ENCODE measurements around the gene PRKAR1B.

DNA sequence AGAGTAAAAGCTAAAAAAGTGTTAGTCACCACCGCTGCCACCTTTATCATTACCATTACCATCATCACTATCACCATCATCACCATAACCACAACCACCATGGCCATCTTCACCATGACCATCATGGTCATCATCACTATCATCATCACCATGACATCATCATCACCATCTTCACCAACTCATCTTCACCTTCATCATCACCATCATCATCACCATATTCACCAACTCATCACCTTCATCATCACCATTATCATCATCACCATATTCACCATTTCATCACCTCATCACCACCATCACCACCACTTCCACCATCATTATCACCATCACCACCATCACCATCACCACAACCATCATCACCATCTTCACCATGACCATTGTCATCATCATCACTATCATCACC, 161.0 kb downstream of the PRKAR1B start:
- TF ChIP-seq, protein P1, sequence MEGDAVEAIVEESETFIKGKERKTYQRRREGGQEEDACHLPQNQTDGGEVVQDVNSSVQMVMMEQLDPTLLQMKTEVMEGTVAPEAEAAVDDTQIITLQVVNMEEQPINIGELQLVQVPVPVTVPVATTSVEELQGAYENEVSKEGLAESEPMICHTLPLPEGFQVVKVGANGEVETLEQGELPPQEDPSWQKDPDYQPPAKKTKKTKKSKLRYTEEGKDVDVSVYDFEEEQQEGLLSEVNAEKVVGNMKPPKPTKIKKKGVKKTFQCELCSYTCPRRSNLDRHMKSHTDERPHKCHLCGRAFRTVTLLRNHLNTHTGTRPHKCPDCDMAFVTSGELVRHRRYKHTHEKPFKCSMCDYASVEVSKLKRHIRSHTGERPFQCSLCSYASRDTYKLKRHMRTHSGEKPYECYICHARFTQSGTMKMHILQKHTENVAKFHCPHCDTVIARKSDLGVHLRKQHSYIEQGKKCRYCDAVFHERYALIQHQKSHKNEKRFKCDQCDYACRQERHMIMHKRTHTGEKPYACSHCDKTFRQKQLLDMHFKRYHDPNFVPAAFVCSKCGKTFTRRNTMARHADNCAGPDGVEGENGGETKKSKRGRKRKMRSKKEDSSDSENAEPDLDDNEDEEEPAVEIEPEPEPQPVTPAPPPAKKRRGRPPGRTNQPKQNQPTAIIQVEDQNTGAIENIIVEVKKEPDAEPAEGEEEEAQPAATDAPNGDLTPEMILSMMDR (IDR thresholded peaks at IDR 0.05), result no peak
- TF ChIP-seq EZH2 (IDR thresholded peaks at IDR 0.05) (no peak), EZH2phosphoT487 (IDR thresholded peaks at IDR 0.05) (no peak)
